ENCODE data around the gene NOTUM. TPM values are rescaled to one million over a fixed set of nuclear protein-coding genes. Genes with fewer than 3 reads are reported as not detected.

Gene NOTUM
- total RNA-seq, 1 experiment from 2014 or later: 4.5 TPM

GRCh38 chr17:81944858-81945257 lies 16.1 kb downstream of the NOTUM start:
- in situ Hi-C loops (cut with HindIII; ENCODE audit: low sequenced_read_pairs): no loop called here
- DNase-seq (ENCODE audit: low spot score): no peak

- DNase-seq (ENCODE audit: low spot score): no peak
- in situ Hi-C loops (cut with HindIII; ENCODE audit: low sequenced_read_pairs): no loop called here
These were observed 18.8 kb downstream of the NOTUM start for GRCh38 chr17:81942167-81942553.

- in situ Hi-C loops (cut with HindIII; ENCODE audit: low sequenced_read_pairs): no loop called here
- no peak for DNase-seq (ENCODE audit: low spot score)
These were observed 19.4 kb downstream of the NOTUM start for GRCh38 chr17:81941484-81942166.

GRCh38 chr17:81940538-81941483 lies 20.2 kb downstream of the NOTUM start:
- in situ Hi-C loops (cut with HindIII; ENCODE audit: low sequenced_read_pairs): no loop called here

GRCh38 chr17:81939881-81940385 lies 21.1 kb downstream of the NOTUM start:
- peak; percentile 64 for DNase-seq (ENCODE audit: low spot score)
- in situ Hi-C loops (cut with HindIII; ENCODE audit: low sequenced_read_pairs): no loop called here

More at GRCh38 chr17:81940538-81941483, 20.2 kb downstream of the NOTUM start:
- DNase-seq (ENCODE audit: low spot score): no peak

- in situ Hi-C loops (cut with HindIII; ENCODE audit: low sequenced_read_pairs): no loop called here
These were observed 21.8 kb downstream of the NOTUM start for GRCh38 chr17:81939218-81939617.

GRCh38 chr17:81935709-81936084 lies 25.3 kb downstream of the NOTUM start:
- no peak for DNase-seq (ENCODE audit: low spot score)
- in situ Hi-C loops (cut with HindIII; ENCODE audit: low sequenced_read_pairs): no loop called here

More at GRCh38 chr17:81939218-81939617, 21.8 kb downstream of the NOTUM start:
- no peak for DNase-seq (ENCODE audit: low spot score)

- no peak for DNase-seq (ENCODE audit: low spot score)
- in situ Hi-C loops (cut with HindIII; ENCODE audit: low sequenced_read_pairs): no loop called here
These were observed 25.9 kb downstream of the NOTUM start for GRCh38 chr17:81934850-81935708.

- no peak for DNase-seq (ENCODE audit: low spot score)
- in situ Hi-C loops (cut with HindIII; ENCODE audit: low sequenced_read_pairs): no loop called here
These were observed 26.8 kb downstream of the NOTUM start for GRCh38 chr17:81934098-81934757.

- in situ Hi-C loops (cut with HindIII; ENCODE audit: low sequenced_read_pairs): no loop called here
- DNase-seq (ENCODE audit: low spot score): no peak
These were observed 27.7 kb downstream of the NOTUM start for GRCh38 chr17:81933178-81933699.

GRCh38 chr17:81932333-81932983 lies 28.5 kb downstream of the NOTUM start:
- in situ Hi-C loops (cut with HindIII; ENCODE audit: low sequenced_read_pairs): no loop called here
- no peak for DNase-seq (ENCODE audit: low spot score)

GRCh38 chr17:81931557-81932332 lies 29.2 kb downstream of the NOTUM start:
- in situ Hi-C loops (cut with HindIII; ENCODE audit: low sequenced_read_pairs): no loop called here
- no peak for DNase-seq (ENCODE audit: low spot score)

GRCh38 chr17:81931189-81931556 lies 29.8 kb downstream of the NOTUM start:
- in situ Hi-C loops (cut with HindIII; ENCODE audit: low sequenced_read_pairs): no loop called here
- no peak for DNase-seq (ENCODE audit: low spot score)

- no peak for DNase-seq (ENCODE audit: low spot score)
- in situ Hi-C loops (cut with HindIII; ENCODE audit: low sequenced_read_pairs): no loop called here
These were observed 30.6 kb downstream of the NOTUM start for GRCh38 chr17:81930142-81931125.

GRCh38 chr17:81929253-81930141 lies 31.5 kb downstream of the NOTUM start:
- no peak for DNase-seq (ENCODE audit: low spot score)
- in situ Hi-C loops (cut with HindIII; ENCODE audit: low sequenced_read_pairs): no loop called here

All from G401 (cell line).